ENCODE data around the gene P3R3URF.

The P3R3URF gene

DNA sequence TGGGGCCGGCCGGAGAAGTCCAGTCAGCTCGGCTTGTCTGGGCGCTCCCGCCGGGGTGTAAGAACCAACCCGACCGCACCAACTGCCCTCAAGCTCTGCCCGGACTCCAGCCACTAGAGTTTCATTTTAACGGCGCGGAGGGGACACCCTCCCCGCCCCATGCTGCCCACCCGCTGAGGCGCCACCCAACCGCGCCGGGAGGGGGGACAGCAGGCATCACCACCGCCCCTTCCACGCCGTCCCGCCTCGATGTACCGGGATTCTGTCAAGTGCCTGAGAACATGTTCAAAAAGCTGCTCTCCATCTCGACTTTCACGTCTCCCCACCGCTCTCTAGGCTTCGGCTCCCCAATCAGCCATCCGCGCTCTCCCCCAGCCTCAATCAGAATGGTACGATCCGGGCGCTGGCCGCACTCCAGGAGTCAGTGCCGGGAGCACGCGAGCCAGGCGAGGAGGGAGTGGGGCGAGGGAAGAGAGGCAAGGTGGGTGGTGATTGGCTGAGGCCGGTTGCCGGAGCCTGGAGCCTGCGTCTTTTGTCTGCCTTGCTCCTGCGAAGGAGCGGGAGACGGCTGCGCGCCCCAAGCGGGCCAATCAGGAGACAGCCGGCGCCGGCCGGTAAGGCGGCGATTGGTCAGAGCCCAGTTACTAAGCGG is 43.6 kb downstream of the P3R3URF start, which contains the start of gene PIK3R3 (continued):
- TF ChIP-seq ZNF544 (tag by site-specific recombination; IDR thresholded peaks at IDR 0.05) (no peak), GFI1B (tag by site-specific recombination; IDR thresholded peaks at IDR 0.05) (peak; percentile 70), ZNF114 (tag by site-specific recombination; IDR thresholded peaks at IDR 0.05) (no peak), EGR2 (tag by site-specific recombination; IDR thresholded peaks at IDR 0.05; ENCODE audit: low read depth) (peak; percentile 92), ZNF302 (tag by site-specific recombination; IDR thresholded peaks at IDR 0.05; ENCODE audit: low read depth) (no peak; the same call in 1 of the 2 replicates), TCF7L2 (IDR thresholded peaks at IDR 0.05; ENCODE audit: borderline replicate concordance, low read depth, low read length) (peak; percentile 58; the same call in 1 of the 2 replicates), OVOL3 (tag by site-specific recombination; IDR thresholded peaks at IDR 0.05) (peak; percentile 83), ZNF121 (tag by site-specific recombination; IDR thresholded peaks at IDR 0.05) (peak; percentile 44; the same call in 1 of the 2 replicates), ZNF571 (tag by site-specific recombination; IDR thresholded peaks at IDR 0.05) (no peak), ZNF350 (tag by site-specific recombination; IDR thresholded peaks at IDR 0.05) (no peak), ZNF274 (IDR thresholded peaks at IDR 0.05; ENCODE audit: low read length) (no peak), ZNF274 (tag by site-specific recombination; IDR thresholded peaks at IDR 0.05; ENCODE audit: borderline replicate concordance) (no peak), BCL11A (tag by site-specific recombination; IDR thresholded peaks at IDR 0.05; ENCODE audit: low read depth) (peak; percentile 96), ZNF664 (tag by site-specific recombination; IDR thresholded peaks at IDR 0.05) (no peak), ZNF747 (tag by site-specific recombination; IDR thresholded peaks at IDR 0.05) (no peak), ZNF677 (tag by site-specific recombination; IDR thresholded peaks at IDR 0.05) (no peak), ZNF48 (tag by site-specific recombination; IDR thresholded peaks at IDR 0.05) (no peak), ZBTB48 (tag by site-specific recombination; IDR thresholded peaks at IDR 0.05) (peak; percentile 70), ZNF19 (tag by site-specific recombination; IDR thresholded peaks at IDR 0.05; ENCODE audit: low read depth) (no peak), ZNF239 (tag by site-specific recombination; IDR thresholded peaks at IDR 0.05) (no peak; the same call in 1 of the 2 replicates), ZNF292 (tag by site-specific recombination; IDR thresholded peaks at IDR 0.05; ENCODE audit: borderline replicate concordance, low read depth) (no peak), ZNF138 (tag by site-specific recombination; IDR thresholded peaks at IDR 0.05; ENCODE audit: borderline replicate concordance) (no peak), ZNF660 (tag by site-specific recombination; IDR thresholded peaks at IDR 0.05) (peak; percentile 90), ZNF248 (tag by site-specific recombination; IDR thresholded peaks at IDR 0.05) (no peak), ZSCAN16 (tag by site-specific recombination; IDR thresholded peaks at IDR 0.05) (no peak)
- TF ChIP-seq, protein P1, sequence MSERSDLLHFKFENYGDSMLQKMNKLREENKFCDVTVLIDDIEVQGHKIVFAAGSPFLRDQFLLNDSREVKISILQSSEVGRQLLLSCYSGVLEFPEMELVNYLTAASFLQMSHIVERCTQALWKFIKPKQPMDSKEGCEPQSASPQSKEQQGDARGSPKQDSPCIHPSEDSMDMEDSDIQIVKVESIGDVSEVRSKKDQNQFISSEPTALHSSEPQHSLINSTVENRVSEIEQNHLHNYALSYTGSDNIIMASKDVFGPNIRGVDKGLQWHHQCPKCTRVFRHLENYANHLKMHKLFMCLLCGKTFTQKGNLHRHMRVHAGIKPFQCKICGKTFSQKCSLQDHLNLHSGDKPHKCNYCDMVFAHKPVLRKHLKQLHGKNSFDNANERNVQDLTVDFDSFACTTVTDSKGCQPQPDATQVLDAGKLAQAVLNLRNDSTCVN (tag by site-specific recombination; optimal IDR thresholded peaks at IDR 0.05), result peak; percentile 82
- TF ChIP-seq, protein P2, sequence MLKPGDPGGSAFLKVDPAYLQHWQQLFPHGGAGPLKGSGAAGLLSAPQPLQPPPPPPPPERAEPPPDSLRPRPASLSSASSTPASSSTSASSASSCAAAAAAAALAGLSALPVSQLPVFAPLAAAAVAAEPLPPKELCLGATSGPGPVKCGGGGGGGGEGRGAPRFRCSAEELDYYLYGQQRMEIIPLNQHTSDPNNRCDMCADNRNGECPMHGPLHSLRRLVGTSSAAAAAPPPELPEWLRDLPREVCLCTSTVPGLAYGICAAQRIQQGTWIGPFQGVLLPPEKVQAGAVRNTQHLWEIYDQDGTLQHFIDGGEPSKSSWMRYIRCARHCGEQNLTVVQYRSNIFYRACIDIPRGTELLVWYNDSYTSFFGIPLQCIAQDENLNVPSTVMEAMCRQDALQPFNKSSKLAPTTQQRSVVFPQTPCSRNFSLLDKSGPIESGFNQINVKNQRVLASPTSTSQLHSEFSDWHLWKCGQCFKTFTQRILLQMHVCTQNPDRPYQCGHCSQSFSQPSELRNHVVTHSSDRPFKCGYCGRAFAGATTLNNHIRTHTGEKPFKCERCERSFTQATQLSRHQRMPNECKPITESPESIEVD (tag by site-specific recombination; IDR thresholded peaks at IDR 0.05), result peak; percentile 33; the same call in 1 of the 2 replicates
- TF ChIP-seq, protein P3, sequence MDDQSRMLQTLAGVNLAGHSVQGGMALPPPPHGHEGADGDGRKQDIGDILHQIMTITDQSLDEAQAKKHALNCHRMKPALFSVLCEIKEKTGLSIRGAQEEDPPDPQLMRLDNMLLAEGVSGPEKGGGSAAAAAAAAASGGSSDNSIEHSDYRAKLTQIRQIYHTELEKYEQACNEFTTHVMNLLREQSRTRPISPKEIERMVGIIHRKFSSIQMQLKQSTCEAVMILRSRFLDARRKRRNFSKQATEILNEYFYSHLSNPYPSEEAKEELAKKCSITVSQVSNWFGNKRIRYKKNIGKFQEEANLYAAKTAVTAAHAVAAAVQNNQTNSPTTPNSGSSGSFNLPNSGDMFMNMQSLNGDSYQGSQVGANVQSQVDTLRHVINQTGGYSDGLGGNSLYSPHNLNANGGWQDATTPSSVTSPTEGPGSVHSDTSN (CRISPR knock-in tag; IDR thresholded peaks at IDR 0.05), result peak; percentile 76; the same call in 1 of the 2 replicates
- TF ChIP-seq, protein P4, sequence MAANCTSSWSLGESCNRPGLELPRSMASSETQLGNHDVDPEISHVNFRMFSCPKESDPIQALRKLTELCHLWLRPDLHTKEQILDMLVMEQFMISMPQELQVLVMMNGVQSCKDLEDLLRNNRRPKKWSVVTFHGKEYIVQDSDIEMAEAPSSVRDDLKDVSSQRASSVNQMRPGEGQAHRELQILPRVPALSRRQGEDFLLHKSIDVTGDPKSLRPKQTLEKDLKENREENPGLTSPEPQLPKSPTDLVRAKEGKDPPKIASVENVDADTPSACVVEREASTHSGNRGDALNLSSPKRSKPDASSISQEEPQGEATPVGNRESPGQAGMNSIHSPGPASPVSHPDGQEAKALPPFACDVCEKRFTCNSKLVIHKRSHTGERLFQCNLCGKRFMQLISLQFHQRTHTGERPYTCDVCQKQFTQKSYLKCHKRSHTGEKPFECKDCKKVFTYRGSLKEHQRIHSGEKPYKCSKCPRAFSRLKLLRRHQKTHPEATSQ (tag by site-specific recombination; IDR thresholded peaks at IDR 0.05), result peak; percentile 94; the same call in 1 of the 2 replicates
- TF ChIP-seq, protein P5, sequence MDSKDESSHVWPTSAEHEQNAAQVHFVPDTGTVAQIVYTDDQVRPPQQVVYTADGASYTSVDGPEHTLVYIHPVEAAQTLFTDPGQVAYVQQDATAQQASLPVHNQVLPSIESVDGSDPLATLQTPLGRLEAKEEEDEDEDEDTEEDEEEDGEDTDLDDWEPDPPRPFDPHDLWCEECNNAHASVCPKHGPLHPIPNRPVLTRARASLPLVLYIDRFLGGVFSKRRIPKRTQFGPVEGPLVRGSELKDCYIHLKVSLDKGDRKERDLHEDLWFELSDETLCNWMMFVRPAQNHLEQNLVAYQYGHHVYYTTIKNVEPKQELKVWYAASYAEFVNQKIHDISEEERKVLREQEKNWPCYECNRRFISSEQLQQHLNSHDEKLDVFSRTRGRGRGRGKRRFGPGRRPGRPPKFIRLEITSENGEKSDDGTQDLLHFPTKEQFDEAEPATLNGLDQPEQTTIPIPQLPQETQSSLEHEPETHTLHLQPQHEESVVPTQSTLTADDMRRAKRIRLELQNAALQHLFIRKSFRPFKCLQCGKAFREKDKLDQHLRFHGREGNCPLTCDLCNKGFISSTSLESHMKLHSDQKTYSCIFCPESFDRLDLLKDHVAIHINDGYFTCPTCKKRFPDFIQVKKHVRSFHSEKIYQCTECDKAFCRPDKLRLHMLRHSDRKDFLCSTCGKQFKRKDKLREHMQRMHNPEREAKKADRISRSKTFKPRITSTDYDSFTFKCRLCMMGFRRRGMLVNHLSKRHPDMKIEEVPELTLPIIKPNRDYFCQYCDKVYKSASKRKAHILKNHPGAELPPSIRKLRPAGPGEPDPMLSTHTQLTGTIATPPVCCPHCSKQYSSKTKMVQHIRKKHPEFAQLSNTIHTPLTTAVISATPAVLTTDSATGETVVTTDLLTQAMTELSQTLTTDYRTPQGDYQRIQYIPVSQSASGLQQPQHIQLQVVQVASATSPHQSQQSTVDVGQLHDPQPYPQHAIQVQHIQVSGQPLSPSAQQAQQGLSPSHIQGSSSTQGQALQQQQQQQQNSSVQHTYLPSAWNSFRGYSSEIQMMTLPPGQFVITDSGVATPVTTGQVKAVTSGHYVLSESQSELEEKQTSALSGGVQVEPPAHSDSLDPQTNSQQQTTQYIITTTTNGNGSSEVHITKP (tag by site-specific recombination; IDR thresholded peaks at IDR 0.05), result peak; percentile 100
- TF ChIP-seq, protein P6, sequence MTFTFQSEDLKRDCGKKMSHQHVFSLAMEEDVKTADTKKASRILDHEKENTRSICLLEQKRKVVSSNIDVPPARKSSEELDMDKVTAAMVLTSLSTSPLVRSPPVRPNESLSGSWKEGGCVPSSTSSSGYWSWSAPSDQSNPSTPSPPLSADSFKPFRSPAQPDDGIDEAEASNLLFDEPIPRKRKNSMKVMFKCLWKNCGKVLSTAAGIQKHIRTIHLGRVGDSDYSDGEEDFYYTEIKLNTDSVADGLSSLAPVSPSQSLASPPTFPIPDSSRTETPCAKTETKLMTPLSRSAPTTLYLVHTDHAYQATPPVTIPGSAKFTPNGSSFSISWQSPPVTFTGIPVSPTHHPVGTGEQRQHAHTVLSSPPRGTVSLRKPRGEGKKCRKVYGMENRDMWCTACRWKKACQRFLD (tag by site-specific recombination; IDR thresholded peaks at IDR 0.05), result peak; percentile 31
